Measurements from ENCODE around the gene NBPF1. TPM values are rescaled to one million over a fixed set of nuclear protein-coding genes. Genes with fewer than 3 reads are reported as not detected.
"Not testable (repeated sequence)": the region's sequence is repeated elsewhere in the genome, so short reads cannot be mapped to it uniquely, and the experiment has no call there.

The NBPF1 gene
- total RNA-seq, 1 experiment from 2014 or later: 27.7 TPM

DNA sequence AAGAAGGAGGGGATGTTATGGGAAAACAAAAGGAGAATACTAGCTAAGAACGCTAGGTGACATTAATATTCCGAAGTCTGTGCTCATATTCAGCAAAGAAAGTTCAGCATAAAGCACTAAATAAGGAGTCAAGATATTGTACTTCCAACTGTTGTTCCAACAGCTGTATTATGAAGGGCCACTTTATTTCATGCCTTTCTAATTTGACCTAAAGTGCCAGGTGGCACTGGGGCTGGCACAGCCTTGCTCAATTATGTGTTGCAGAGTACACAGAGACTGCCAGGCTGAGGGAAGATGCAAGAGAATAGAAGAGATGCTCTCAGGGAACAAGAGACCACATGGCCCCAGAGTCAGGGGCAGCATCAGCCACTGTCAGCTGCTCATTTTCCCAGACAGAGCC is 9.7 kb downstream of the NBPF1 start:
- not testable (repeated sequence) for H2BK20ac ChIP-seq (ENCODE audit: low read depth, low read length, poor library complexity, severe bottlenecking); H2BK5ac ChIP-seq (ENCODE audit: insufficient read length, low read length); H3K9me3 ChIP-seq (ENCODE audit: control insufficient read depth, low read depth, low read length); H2AK5ac ChIP-seq (ENCODE audit: insufficient read length, low read length); H4K8ac ChIP-seq (replicated peaks; ENCODE audit: insufficient read length, low read depth, low read length); H3K18ac ChIP-seq (ENCODE audit: insufficient read length, low read depth, low read length); H3K9ac ChIP-seq (ENCODE audit: extremely low read depth, insufficient read length, low read length); H3T11ph ChIP-seq (ENCODE audit: low read length); H4K5ac ChIP-seq (ENCODE audit: insufficient read length, low read depth, low read length); H3K4me3 Mint-ChIP-seq; H3K27me3 ChIP-seq (ENCODE audit: insufficient read depth, low read length); H3K4me1 ChIP-seq (ENCODE audit: insufficient read depth, low read length); H2BK12ac ChIP-seq (ENCODE audit: insufficient read length, low read depth, low read length); H3K27ac ChIP-seq (ENCODE audit: insufficient read length, low read depth, low read length); H3K56ac ChIP-seq (ENCODE audit: insufficient read length, low read depth, low read length); H3K14ac ChIP-seq (ENCODE audit: insufficient read depth, low read length); H3K23ac ChIP-seq (ENCODE audit: insufficient read length, low read depth, low read length); H3K4me2 ChIP-seq (ENCODE audit: insufficient read depth, insufficient read length, low read length); H3K36me3 Mint-ChIP-seq (ENCODE audit: insufficient read depth in 1 of 3, low read depth in 3 of 3); H4K91ac ChIP-seq (ENCODE audit: insufficient read length, low read depth, low read length); H2AFZ ChIP-seq (ENCODE audit: low read length); H3K27ac Mint-ChIP-seq; H2BK120ac ChIP-seq (ENCODE audit: low read depth, low read length, poor library complexity, severe bottlenecking); H3K79me2 ChIP-seq (ENCODE audit: insufficient read depth, low read length); H2BK15ac ChIP-seq (ENCODE audit: low read depth, low read length); H3K79me1 ChIP-seq (ENCODE audit: insufficient read depth, low read depth, low read length, poor library complexity, severe bottlenecking); H3K4me1 Mint-ChIP-seq; DNase-seq; H3K9me3 Mint-ChIP-seq; H3K23me2 ChIP-seq (ENCODE audit: insufficient read length, low read depth, low read length, poor library complexity, severe bottlenecking); H3K4ac ChIP-seq (ENCODE audit: low read depth, low read length); H4K20me1 ChIP-seq (ENCODE audit: control insufficient read depth, insufficient read depth, insufficient read length); H3K27me3 Mint-ChIP-seq (ENCODE audit: low read depth)
- no CpG with 5 or more reads among the region's 2 CpGs for WGBS (ENCODE audit: extremely low coverage, insufficient read length, low lambda C conversion rate)

GRCh38 chr1:16602336-16603011 is 10.9 kb downstream of the NBPF1 start:
- no CpG with 5 or more reads among the region's 5 CpGs for WGBS (ENCODE audit: extremely low coverage, insufficient read length, low lambda C conversion rate)
- not testable (repeated sequence) for H2BK20ac ChIP-seq (ENCODE audit: low read depth, low read length, poor library complexity, severe bottlenecking); H3K36me3 Mint-ChIP-seq (ENCODE audit: insufficient read depth in 1 of 3, low read depth in 3 of 3); H3K9me3 ChIP-seq (ENCODE audit: control insufficient read depth, low read depth, low read length); H2BK12ac ChIP-seq (ENCODE audit: insufficient read length, low read depth, low read length); H3K14ac ChIP-seq (ENCODE audit: insufficient read depth, low read length); H3K4me2 ChIP-seq (ENCODE audit: insufficient read depth, insufficient read length, low read length); H3K27ac Mint-ChIP-seq; H3K4ac ChIP-seq (ENCODE audit: low read depth, low read length); H2BK120ac ChIP-seq (ENCODE audit: low read depth, low read length, poor library complexity, severe bottlenecking); H2AK5ac ChIP-seq (ENCODE audit: insufficient read length, low read length); H3K56ac ChIP-seq (ENCODE audit: insufficient read length, low read depth, low read length); H3K4me3 Mint-ChIP-seq; H3K27me3 ChIP-seq (ENCODE audit: insufficient read depth, low read length); H4K5ac ChIP-seq (ENCODE audit: insufficient read length, low read depth, low read length); H3K9me3 Mint-ChIP-seq; H4K91ac ChIP-seq (ENCODE audit: insufficient read length, low read depth, low read length); H4K8ac ChIP-seq (replicated peaks; ENCODE audit: insufficient read length, low read depth, low read length); H3T11ph ChIP-seq (ENCODE audit: low read length); H3K79me2 ChIP-seq (ENCODE audit: insufficient read depth, low read length); H3K4me1 Mint-ChIP-seq; H3K18ac ChIP-seq (ENCODE audit: insufficient read length, low read depth, low read length); DNase-seq; H3K4me1 ChIP-seq (ENCODE audit: insufficient read depth, low read length); H3K27me3 Mint-ChIP-seq (ENCODE audit: low read depth); H4K20me1 ChIP-seq (ENCODE audit: control insufficient read depth, insufficient read depth, insufficient read length); H3K27ac ChIP-seq (ENCODE audit: insufficient read length, low read depth, low read length); H3K23ac ChIP-seq (ENCODE audit: insufficient read length, low read depth, low read length); H3K9ac ChIP-seq (ENCODE audit: extremely low read depth, insufficient read length, low read length); H2AFZ ChIP-seq (ENCODE audit: low read length); H2BK5ac ChIP-seq (ENCODE audit: insufficient read length, low read length); H3K23me2 ChIP-seq (ENCODE audit: insufficient read length, low read depth, low read length, poor library complexity, severe bottlenecking); H2BK15ac ChIP-seq (ENCODE audit: low read depth, low read length); H3K79me1 ChIP-seq (ENCODE audit: insufficient read depth, low read depth, low read length, poor library complexity, severe bottlenecking)
